Activated CD4-positive, alpha-beta T cell treated with anti-CD3 and anti-CD28 coated beads, Interleukin-10, Interleukin-2, amounts not matched to agents 100 ng/mL and 50 ng/mL, durations not matched to agents 16 hours and 8 hours (primary cell): Measurements from ENCODE around the gene NXF2B.
"Not testable (repeated sequence)": the region's sequence is repeated elsewhere in the genome, so short reads cannot be mapped to it uniquely, and the experiment has no call there.

Source experiments
- DNase-seq: peaks from one replicate; pipeline ENCODE4 v3.0.0-alpha.2; 2020

Gene NXF2B

GRCh38 chrX:102439908-102440307, at the start of gene NXF2B:
TSS of gene NXF2B (minus strand) at chrX:102440008. CDS start at chrX:102380036, 59,972 bp downstream.
- DNase-seq, result not testable (repeated sequence)

GRCh38 chrX:102478765-102479164, 39.0 kb upstream of the NXF2B start:
- not testable (repeated sequence) for DNase-seq

GRCh38 chrX:102471762-102472220, 32.0 kb upstream of the NXF2B start, which contains the start of gene TCP11X2:
TSS of gene TCP11X2 (minus strand) at chrX:102471812.
- DNase-seq, result not testable (repeated sequence)

- DNase-seq, result not testable (repeated sequence)
Observed at GRCh38 chrX:102470215-102470614, 30.4 kb upstream of the NXF2B start.

- not testable (repeated sequence) for DNase-seq
Observed at GRCh38 chrX:102458615-102459014, 18.8 kb upstream of the NXF2B start.

GRCh38 chrX:102414493-102414892, 25.3 kb downstream of the NXF2B start:
- DNase-seq, result not testable (repeated sequence)

- DNase-seq, result peak; percentile 60
Observed at GRCh38 chrX:102345916-102346315, 93.9 kb downstream of the NXF2B start.

- DNase-seq, result no peak
Observed at GRCh38 chrX:102341867-102342266, 97.9 kb downstream of the NXF2B start.

- peak; percentile 4 for DNase-seq
Observed at GRCh38 chrX:102339312-102340298, 100.2 kb downstream of the NXF2B start.

GRCh38 chrX:102338162-102338561, 101.6 kb downstream of the NXF2B start:
- DNase-seq, result no peak
